SHP77 (cell line): ENCODE results near the gene LRR1.
"Not testable (repeated sequence)": the region's sequence is repeated elsewhere in the genome, so short reads cannot be mapped to it uniquely, and the experiment has no call there.

Source experiments
- DNase-seq, 2 experiments: peaks; one replicate each; lab custom pipeline; 2025; lab: John Stamatoyannopoulos, UW

Gene LRR1, protein sequence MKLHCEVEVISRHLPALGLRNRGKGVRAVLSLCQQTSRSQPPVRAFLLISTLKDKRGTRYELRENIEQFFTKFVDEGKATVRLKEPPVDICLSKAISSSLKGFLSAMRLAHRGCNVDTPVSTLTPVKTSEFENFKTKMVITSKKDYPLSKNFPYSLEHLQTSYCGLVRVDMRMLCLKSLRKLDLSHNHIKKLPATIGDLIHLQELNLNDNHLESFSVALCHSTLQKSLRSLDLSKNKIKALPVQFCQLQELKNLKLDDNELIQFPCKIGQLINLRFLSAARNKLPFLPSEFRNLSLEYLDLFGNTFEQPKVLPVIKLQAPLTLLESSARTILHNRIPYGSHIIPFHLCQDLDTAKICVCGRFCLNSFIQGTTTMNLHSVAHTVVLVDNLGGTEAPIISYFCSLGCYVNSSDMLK

DNA sequence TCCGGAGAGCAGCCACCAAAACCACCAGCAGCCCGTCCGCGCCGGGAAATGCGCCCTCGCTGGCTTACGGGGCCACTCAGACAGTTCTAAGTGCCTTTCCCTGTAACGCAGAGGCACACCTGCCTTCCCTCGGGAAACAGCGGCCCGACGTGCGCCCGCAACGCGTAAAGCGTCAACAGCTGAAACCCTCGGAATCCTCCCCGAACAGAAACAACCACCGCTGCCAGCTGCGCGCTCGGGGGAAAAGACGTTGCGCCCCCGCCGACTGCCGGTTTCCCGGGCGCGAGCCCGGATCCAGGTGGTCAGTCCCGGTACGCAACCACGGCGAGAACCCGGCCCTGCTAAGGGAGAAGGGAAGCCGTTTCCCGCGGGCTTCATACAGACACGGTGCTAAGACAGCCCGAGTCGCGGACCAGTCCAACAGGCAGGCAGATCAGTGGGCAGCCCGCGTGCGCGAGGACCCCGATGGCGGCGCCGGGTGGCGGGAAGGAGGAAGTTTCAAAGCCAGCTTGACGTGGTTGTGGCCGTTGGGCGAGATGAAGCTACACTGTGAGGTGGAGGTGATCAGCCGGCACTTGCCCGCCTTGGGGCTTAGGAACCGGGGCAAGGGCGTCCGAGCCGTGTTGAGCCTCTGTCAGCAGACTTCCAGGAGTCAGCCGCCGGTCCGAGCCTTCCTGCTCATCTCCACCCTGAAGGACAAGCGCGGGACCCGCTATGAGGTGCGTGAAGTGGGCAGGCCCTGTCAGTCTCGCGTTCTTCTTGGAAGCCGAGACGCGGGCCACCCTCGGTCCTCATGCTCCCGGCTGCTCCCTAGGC lies at the start of gene LRR1:
TSS of gene LRR1 (plus strand) at position 456 of the 816 bp plus-strand sequence. CDS start at position 537, 81 bp downstream.
- DNase-seq, result peak; percentile 84 to 86

GRCh38 chr14:49549446-49549845 lies 49.3 kb upstream of the LRR1 start:
- no peak for DNase-seq

- DNase-seq, result no peak
Measured at GRCh38 chr14:49549881-49550280, 48.9 kb upstream of the LRR1 start.

GRCh38 chr14:49550286-49551184 lies 48.2 kb upstream of the LRR1 start:
- DNase-seq, result no peak

- no peak for DNase-seq
Measured at GRCh38 chr14:49551569-49551968, 47.2 kb upstream of the LRR1 start.

DNA sequence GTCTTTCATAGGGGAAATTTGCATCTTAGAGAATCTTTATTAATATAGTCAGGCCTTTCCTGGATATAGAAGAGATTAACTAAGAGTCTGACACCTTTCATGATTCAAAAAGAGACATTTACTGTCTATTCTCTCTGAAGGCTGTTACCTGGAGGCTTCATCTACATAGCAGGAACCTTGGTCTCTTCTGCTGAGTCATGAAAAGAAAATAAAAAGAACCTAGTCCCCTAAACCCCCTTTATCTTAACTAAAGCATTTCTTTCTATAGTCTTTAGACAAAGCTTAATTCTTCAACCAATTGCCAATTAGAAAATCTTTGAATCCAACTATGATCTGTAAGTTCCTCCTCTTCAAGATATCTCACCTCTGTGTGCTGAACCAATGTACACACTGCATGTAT lies 45.6 kb upstream of the LRR1 start:
- no peak for DNase-seq

DNA sequence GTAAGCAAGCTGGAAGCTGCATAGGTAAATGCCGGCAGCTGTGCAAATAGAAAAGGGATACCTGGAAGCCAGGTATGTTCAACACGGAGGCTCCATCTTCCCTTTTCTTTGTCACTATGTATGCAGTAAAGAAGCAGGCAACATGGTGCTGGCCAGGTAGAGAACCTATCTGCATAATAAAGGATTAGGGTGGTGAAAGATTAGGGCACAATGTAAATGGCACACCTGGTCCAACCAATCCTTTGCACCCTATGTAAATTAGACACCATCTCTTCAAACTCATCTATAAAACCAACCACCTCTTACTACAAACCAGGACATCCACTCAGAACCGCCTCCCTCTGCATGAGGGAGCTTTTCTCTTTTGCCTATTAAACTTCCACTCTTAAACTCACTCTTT lies 44.8 kb upstream of the LRR1 start:
- DNase-seq, result no peak

GRCh38 chr14:49559979-49560768 lies 38.6 kb upstream of the LRR1 start:
- DNase-seq, result no peak

DNA sequence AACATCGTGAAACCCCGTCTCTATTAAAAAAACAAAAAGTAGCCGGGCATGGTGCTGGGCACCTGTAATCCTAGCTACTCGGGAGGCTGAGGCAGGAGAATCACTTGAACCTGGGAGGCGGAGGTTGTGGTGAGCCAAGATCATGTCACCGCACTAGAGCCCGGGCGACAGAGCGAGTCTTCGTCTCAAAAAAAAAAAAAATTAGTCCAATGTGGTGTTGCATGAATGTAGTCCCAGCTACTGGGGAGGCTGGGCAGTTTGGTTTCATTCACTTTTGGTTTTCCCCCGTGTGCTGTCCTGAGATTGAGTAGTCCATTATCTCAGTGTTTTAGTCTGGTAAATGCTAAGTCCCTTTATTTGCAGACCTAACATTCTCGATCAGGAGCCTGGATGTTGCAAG lies 32.0 kb upstream of the LRR1 start:
- no peak for DNase-seq

DNA sequence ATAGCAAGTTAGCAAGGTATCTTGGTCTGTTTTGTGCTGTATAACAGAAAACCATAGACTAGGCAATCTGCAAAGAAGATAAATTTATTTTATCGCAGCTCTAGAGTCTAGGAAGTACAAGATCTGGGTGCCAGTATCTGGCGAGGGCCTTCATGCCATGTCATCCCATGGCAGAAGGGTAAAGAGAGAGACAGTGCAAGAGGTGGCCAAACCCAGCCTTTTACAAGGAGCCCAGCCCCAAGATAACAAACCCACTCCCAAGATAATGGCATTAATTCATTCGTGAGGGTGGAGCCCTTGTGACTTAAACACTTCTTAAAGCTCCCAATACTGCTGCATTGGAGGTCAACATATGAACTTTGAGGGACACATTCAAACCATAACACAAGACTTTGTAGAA lies 29.5 kb upstream of the LRR1 start:
- DNase-seq, result no peak

DNA sequence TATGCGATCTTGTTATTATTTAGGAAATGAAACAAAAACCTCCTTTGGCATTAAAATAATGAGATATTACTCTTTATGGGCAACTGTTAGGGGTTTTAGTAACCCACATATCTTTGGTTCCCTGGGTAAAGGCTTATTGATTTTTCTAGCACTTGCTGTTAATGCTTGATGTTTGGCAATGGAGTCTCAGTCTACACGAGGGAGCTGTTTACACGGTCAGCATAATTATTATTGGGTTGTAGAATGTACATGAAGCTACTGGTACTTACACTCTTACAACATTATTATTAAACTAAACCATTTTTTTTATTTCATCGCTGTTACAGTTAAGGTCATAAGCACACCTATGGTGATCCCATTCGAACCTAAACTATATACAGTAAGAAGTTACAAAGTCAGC lies 24.7 kb upstream of the LRR1 start:
- no peak for DNase-seq

DNA sequence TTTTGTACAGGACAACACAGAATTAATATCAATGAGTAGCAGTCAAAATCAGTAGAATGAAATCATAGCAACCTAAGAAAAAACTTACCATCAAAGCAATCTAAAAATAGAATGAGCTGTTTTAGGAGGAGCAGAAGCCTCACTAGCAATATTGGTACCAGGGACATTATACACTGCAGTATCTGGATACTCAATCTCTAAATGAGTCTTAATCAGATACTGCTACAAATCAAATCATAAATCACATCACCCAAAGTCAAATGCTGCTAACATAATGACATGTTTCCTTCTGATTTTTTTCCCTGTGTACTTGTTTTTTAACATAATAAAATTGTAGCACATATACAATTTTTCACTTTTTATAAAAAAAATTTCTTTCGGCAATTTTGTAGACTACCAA lies 20.6 kb upstream of the LRR1 start:
- no peak for DNase-seq

- no peak for DNase-seq
Measured at GRCh38 chr14:49579841-49580240, 18.9 kb upstream of the LRR1 start.

DNA sequence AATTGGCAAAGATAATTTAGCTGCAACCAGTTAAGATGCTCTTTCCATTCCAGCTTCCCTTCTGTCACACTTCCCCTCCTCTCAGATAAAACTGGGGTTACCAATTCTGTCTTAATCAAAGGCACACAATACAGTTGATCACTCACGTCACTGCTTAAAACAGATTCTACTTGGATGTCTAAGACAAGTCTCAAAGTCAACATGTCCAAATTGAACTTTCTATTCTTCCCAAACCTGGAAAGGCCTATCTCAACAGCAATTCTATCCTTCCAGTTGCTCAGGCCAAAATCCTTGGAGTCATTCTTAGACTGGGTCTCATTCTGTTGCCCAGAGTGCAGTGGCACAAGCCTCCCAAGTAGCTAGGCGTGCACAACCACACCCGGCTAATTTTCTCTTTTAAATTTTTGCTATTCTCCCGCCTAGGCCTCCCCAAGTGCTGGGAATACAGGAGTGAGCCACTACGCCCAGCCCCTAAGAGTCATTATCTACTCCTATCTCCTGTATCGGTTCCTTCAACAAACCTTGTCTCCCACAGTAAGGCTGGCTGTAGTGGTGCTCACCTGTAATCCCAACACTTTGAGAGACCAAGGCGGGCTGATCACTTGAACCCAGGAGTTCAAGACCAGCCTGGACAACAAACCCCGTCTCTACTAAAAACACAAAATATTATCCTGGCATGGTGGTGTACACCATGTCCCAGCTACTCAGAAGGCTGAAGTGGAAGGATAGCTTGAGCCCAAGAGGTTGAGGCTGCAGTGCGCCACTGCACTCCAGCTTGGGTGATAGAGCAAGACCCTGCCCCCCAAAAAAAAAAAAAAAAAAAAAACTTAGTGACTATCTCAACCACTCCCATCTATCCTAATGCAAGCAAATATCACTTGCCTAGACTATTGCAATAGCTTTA lies 17.3 kb upstream of the LRR1 start:
- DNase-seq, result no peak

DNA sequence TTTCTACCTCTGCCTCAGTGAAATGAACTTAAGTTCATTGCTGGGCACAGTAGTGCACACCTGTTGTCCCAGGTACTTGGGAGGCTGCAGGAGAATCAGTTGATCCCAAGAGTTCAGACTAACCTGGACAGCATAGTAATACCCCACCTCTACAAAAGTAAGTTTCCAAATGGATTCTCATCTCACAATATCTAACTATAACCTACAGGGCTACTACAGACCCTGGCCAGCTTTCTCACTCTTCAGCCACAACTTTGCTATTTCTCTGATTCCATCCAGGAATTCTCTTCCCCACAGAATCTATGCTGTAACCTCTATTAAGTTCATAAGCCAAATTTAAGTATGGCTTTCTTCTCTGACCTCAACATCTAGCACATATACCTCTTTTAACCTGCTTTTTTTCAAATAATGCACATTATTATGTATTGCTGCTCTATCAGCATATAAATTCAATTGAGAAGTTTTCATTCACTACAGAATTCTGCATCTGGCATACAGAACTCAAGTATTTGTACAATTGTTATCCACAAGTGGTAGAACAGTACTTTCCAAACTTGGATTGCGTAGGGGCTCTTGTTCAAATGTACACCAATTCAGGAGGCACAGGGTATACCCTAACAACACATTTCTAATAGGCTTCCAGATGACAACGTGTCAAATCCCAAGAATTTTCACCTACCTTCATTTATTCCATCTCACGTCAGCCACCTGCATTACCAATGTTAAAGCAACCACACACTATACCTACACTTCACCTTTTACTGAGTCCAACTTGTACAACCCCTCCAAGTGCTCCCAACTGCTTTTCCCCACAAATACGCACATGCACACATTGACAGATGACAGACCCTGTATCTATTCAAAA lies 16.4 kb upstream of the LRR1 start:
- DNase-seq, result no peak

- DNase-seq, result no peak
Measured at GRCh38 chr14:49583629-49584028, 15.1 kb upstream of the LRR1 start.

GRCh38 chr14:49584058-49584457 lies 14.7 kb upstream of the LRR1 start:
- DNase-seq, result no peak

- not testable (repeated sequence) for DNase-seq
Measured at GRCh38 chr14:49584981-49585640, 13.6 kb upstream of the LRR1 start.
